H1 (cell line): ENCODE results near the gene EZH2. TPM values are rescaled to one million over a fixed set of nuclear protein-coding genes. Genes with fewer than 3 reads are reported as not detected.

ENCODE experiments used
- CHD7 ChIP-seq: fragments of 300-600 bp; sonication (generic); IDR thresholded peaks from 2 replicates; pipeline ENCODE4 v1.7.1; 2012; ENCODE audit warnings: low read length, moderate library complexity, mild to moderate bottlenecking, inconsistent platforms; ENCODE audit not compliant: insufficient replicate concordance
- SP4 ChIP-seq: IDR thresholded peaks from 2 replicates; pipeline ENCODE4 v1.6.1; 2012; ENCODE audit warnings: low read length, inconsistent platforms
- TEAD4 ChIP-seq: IDR thresholded peaks from 2 replicates; pipeline ENCODE4 v1.6.1; 2012; ENCODE audit warnings: low read depth, low read length, inconsistent platforms, mixed read lengths
- USF2 ChIP-seq: IDR thresholded peaks from 2 replicates; pipeline ENCODE4 v1.6.1; 2011; ENCODE audit warnings: low read length, improper control_type of control experiment
- ZNF274 ChIP-seq: IDR thresholded peaks from 2 replicates; pipeline ENCODE4 v1.7.0; 2012; ENCODE audit warnings: low read length, borderline replicate concordance; ENCODE audit errors: extremely low read depth
- polyA plus RNA-seq, 7 experiments: library from polyadenylated mRNA; depleted of rRNA in 3 of 7; stranded (reverse) in 5 of 7; unstranded in 2 of 7; fragments of >200 nt in 5 of 7; fragments of 200-250 nt in 2 of 7; gene quantifications; 1 replicate in 5 of 7; 2 replicates in 1 of 7; 4 replicates in 1 of 7; pipeline versions ENCODE4 v1.2.1 to v1.2.3, GENCODE V29; 2011 to 2013; ENCODE audit warnings: missing spikeins in 2 of 7, mixed read lengths in 2 of 7
- total RNA-seq: library from RNA; stranded (reverse); fragmentation: NEBNext Ultra II Directional; extraction: Animal tissue kit (Norgen Biotek cat#: 25700); gene quantifications from 2 replicates; pipeline ENCODE4 v1.2.1, GENCODE V29; 2021

EZH2 gene
- total and polyA plus RNA-seq, 2 of the 8 experiments (the other 6 are each of a cell fraction or from before 2014, with no cell fraction given), result 28.9 to 49.0 TPM

DNA sequence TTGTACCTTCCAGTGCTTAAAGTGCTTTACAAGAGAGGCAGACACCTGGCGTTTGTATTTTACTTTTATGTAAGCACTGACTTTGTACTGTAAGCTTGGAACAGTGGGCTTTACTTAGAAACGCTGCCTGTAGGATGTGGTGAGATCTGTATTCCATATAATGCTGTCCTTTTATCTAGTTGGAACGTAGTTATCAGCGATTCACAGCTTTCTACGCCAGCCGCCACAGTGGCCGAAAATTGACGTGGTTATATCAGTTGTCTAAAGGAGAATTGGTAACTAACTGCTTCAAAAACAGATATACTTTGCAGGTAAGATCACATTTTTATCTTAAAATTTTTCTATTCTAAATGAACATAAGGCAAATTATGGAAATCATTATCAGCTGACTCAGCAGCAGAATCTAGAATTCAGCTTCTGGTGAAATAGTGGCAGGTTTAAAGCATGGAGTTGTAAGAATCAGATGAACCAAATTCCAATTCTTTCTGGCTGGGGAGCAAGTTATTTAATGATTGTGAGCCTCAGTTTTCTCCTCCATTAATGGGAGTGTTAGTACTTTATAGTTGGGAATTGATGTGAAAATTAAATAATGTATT, 93.9 kb downstream of the EZH2 start (continued):
- no peak for TF ChIP-seq CHD7
- TF ChIP-seq TEAD4, result no peak
- no peak for TF ChIP-seq ZNF274
- no peak for TF ChIP-seq SP4
- no peak for TF ChIP-seq USF2
